H1 (cell line): ENCODE results near the gene DDX18. TPM values are rescaled to one million over a fixed set of nuclear protein-coding genes. Genes with fewer than 3 reads are reported as not detected.

ENCODE experiments used
- CTCF ChIA-PET: fragments of 300-600 bp; sonication (Branson Sonifier 250); formaldehyde crosslinking; loops from one replicate; lab custom pipeline; 2021; ENCODE audit not compliant: partially characterized antibody; lab: Charles Lee
- POLR2A ChIA-PET: fragments of 300-600 bp; sonication (Branson Sonifier 250); formaldehyde crosslinking; loops from one replicate; lab custom pipeline; 2021; ENCODE audit warnings: inconsistent platforms; ENCODE audit not compliant: partially characterized antibody; lab: Charles Lee
- DNase-seq, 2 experiments: peaks; one replicate each; pipeline versions ENCODE4 v3.0.0 to v3.0.0-alpha.2; 2010 to 2022; ENCODE audit warnings: low spot score in 2 of 2, low read depth in 1 of 2, mixed read lengths in 1 of 2
- FAIRE-seq: peaks from 2 replicates; lab custom pipeline; 2011; peaks lifted over from hg19 to GRCh38; lab: Jason Lieb, UNC
- H2AFZ ChIP-seq: 2 replicates; pipeline ENCODE4 v1.8.1; 2012; ENCODE audit warnings: low read length, inconsistent platforms
- H2AK5ac ChIP-seq: 2 replicates; pipeline ENCODE4 v1.6.1; 2013; ENCODE audit warnings: low read depth, low read length
- H2BK120ac ChIP-seq: replicated peaks from 2 replicates; pipeline ENCODE3; 2013; ENCODE audit warnings: low read depth, low read length, inconsistent platforms
- H2BK12ac ChIP-seq: 2 replicates; pipeline ENCODE4 v1.6.1; 2013; ENCODE audit warnings: low read depth, low read length
- H2BK15ac ChIP-seq: 2 replicates; pipeline ENCODE4 v1.6.1; 2013; ENCODE audit warnings: low read length
- H2BK20ac ChIP-seq: 2 replicates; pipeline ENCODE4 v1.6.1; 2013; ENCODE audit warnings: low read length
- H2BK5ac ChIP-seq: 2 replicates; pipeline ENCODE4 v1.6.1; 2013; ENCODE audit warnings: low read depth, low read length
- H3K14ac ChIP-seq: 2 replicates; pipeline ENCODE4 v1.6.1; 2013; ENCODE audit warnings: inconsistent platforms; ENCODE audit not compliant: insufficient read length
- H3K18ac ChIP-seq: 2 replicates; pipeline ENCODE4 v1.6.1; 2013; ENCODE audit warnings: low read length; ENCODE audit errors: extremely low read depth
- H3K23ac ChIP-seq: 2 replicates; pipeline ENCODE4 v1.6.1; 2013; ENCODE audit warnings: inconsistent platforms; ENCODE audit not compliant: insufficient read length
- H3K23me2 ChIP-seq: 2 replicates; pipeline ENCODE4 v1.6.1; 2013; ENCODE audit warnings: low read depth, low read length
- H3K27ac ChIP-seq: 2 replicates; pipeline ENCODE4 v1.6.1; 2011; ENCODE audit warnings: low read depth, low read length, inconsistent platforms
- H3K27me3 ChIP-seq, 4 experiments: replicated peaks in 1 of 4; 1 replicate in 1 of 4; 2 replicates in 3 of 4; pipeline versions ENCODE4 v1.6.1 to v1.8.1; 2011 to 2013; ENCODE audit warnings: low read length in 3 of 4, mild to moderate bottlenecking in 3 of 4, inconsistent platforms in 2 of 4, mixed read lengths in 2 of 4, moderate library complexity in 1 of 4; ENCODE audit not compliant: control insufficient read depth in 3 of 4, insufficient read depth in 3 of 4; ENCODE audit errors: extremely low read depth in 1 of 4
- H3K36me3 ChIP-seq, 4 experiments: 2 replicates each; pipeline versions ENCODE4 v1.6.1 to v1.8.1; 2011 to 2013; ENCODE audit warnings: mild to moderate bottlenecking in 4 of 4, low read length in 3 of 4, moderate library complexity in 2 of 4, control low read depth in 1 of 4, inconsistent platforms in 1 of 4; ENCODE audit not compliant: insufficient read depth in 4 of 4, control insufficient read depth in 2 of 4
- H3K4ac ChIP-seq: replicated peaks from 2 replicates; pipeline ENCODE3; 2013; ENCODE audit warnings: low read length, low read depth, mixed read lengths, inconsistent platforms; ENCODE audit not compliant: insufficient read length
- H3K4me1 ChIP-seq, 4 experiments: replicated peaks in 1 of 4; 1 replicate in 1 of 4; 2 replicates in 3 of 4; pipeline versions ENCODE4 v1.6.1 to v1.8.1; 2011 to 2013; ENCODE audit warnings: low read length in 3 of 4, inconsistent platforms in 2 of 4, mixed read lengths in 1 of 4; ENCODE audit not compliant: insufficient read depth in 4 of 4, control insufficient read depth in 3 of 4
- H3K4me2 ChIP-seq, 2 experiments: 2 replicates each; pipeline versions ENCODE4 v1.6.1 to v1.8.1; 2011 to 2013; ENCODE audit warnings: low read depth in 2 of 2, low read length in 2 of 2, control low read depth in 1 of 2, inconsistent platforms in 1 of 2, mild to moderate bottlenecking in 1 of 2; ENCODE audit not compliant: insufficient read depth in 1 of 2
- H3K4me3 ChIP-seq, 4 experiments: fragments of 200-600, 300-600 bp in 1 of 4; sonication (generic), shearing (Covaris generic), sonication (Bioruptor Twin) in 1 of 4; 2 replicates each; pipeline versions ENCODE4 v1.5.1 to v1.8.1; 2011 to 2016; ENCODE audit warnings: low read length in 4 of 4, low read depth in 3 of 4, control low read depth in 2 of 4, inconsistent platforms in 2 of 4, mild to moderate bottlenecking in 2 of 4, mixed read lengths in 1 of 4, moderate library complexity in 1 of 4; ENCODE audit not compliant: insufficient read depth in 2 of 4; ENCODE audit errors: extremely low read depth in 1 of 4
- H3K56ac ChIP-seq: replicated peaks from 2 replicates; pipeline ENCODE3; 2013; ENCODE audit warnings: low read depth, mild to moderate bottlenecking, mixed read lengths, low read length, inconsistent platforms; ENCODE audit not compliant: insufficient read length
- H3K79me1 ChIP-seq: 2 replicates; pipeline ENCODE4 v1.6.1; 2013; ENCODE audit warnings: low read depth, low read length, control low read depth
- H3K79me2 ChIP-seq, 2 experiments: 2 replicates each; pipeline versions ENCODE4 v1.6.1 to v1.8.1; 2012 to 2013; ENCODE audit warnings: low read length in 2 of 2, mild to moderate bottlenecking in 2 of 2, inconsistent platforms in 1 of 2; ENCODE audit not compliant: insufficient read depth in 2 of 2, control insufficient read depth in 1 of 2
- H3K9ac ChIP-seq, 4 experiments: replicated peaks in 1 of 4; 1 replicate in 1 of 4; 2 replicates in 3 of 4; pipeline versions ENCODE4 v1.6.1 to v1.8.1; 2011 to 2013; ENCODE audit warnings: low read depth in 3 of 4, low read length in 3 of 4, control low read depth in 2 of 4, mild to moderate bottlenecking in 2 of 4, moderate library complexity in 2 of 4, inconsistent platforms in 1 of 4; ENCODE audit errors: extremely low read depth in 1 of 4
- H3K9me3 ChIP-seq, 2 experiments: 2 replicates each; pipeline versions ENCODE4 v1.6.1 to v1.8.1; 2012 to 2013; ENCODE audit warnings: mild to moderate bottlenecking in 2 of 2, moderate library complexity in 2 of 2, control low read depth in 1 of 2, inconsistent platforms in 1 of 2, low read depth in 1 of 2, low read length in 1 of 2, mixed read lengths in 1 of 2; ENCODE audit not compliant: insufficient read depth in 2 of 2
- H4K20me1 ChIP-seq, 2 experiments: replicated peaks in 1 of 2; 2 replicates each; pipeline versions ENCODE3 to v1.8.1; 2011 to 2013; ENCODE audit warnings: inconsistent platforms in 2 of 2, low read length in 2 of 2, mild to moderate bottlenecking in 1 of 2; ENCODE audit not compliant: insufficient read depth in 2 of 2, control insufficient read depth in 1 of 2
- H4K5ac ChIP-seq: 2 replicates; pipeline ENCODE4 v1.6.1; 2013; ENCODE audit warnings: low read length, low read depth, mixed read lengths, inconsistent platforms; ENCODE audit not compliant: insufficient read length
- H4K8ac ChIP-seq: 2 replicates; pipeline ENCODE4 v1.8.0; 2013; ENCODE audit warnings: mild to moderate bottlenecking, moderate library complexity, low read length, inconsistent platforms; ENCODE audit not compliant: insufficient read depth; ENCODE audit errors: extremely low read depth
- H4K91ac ChIP-seq: replicated peaks from 2 replicates; pipeline ENCODE3; 2013; ENCODE audit warnings: low read length, mixed read lengths, inconsistent platforms; ENCODE audit not compliant: insufficient read length
- ASH2L ChIP-seq: fragments of 200-600, 300-600 bp; sonication (generic); IDR thresholded peaks from one replicate; pipeline ENCODE4 v1.7.1; 2017; ENCODE audit warnings: low read length
- FOSL1 ChIP-seq: IDR thresholded peaks from 2 replicates; pipeline ENCODE4 v1.6.1; 2011; ENCODE audit warnings: mild to moderate bottlenecking, low read depth, low read length, moderate library complexity; ENCODE audit not compliant: insufficient read depth
- KDM1A ChIP-seq: fragments of 200-600, 300-600 bp; sonication (generic); IDR thresholded peaks from 2 replicates; pipeline ENCODE4 v1.7.1; 2016; ENCODE audit warnings: mild to moderate bottlenecking, low read length, borderline replicate concordance
- SAP30 ChIP-seq: fragments of 300-600 bp; sonication (generic); IDR thresholded peaks from 2 replicates; pipeline ENCODE4 v1.7.1; 2012; ENCODE audit warnings: low read length, moderate library complexity, mild to moderate bottlenecking, inconsistent platforms; ENCODE audit not compliant: insufficient read depth, insufficient replicate concordance
- SRF ChIP-seq: IDR thresholded peaks from 2 replicates; pipeline ENCODE4 v1.6.1; 2011; ENCODE audit warnings: mild to moderate bottlenecking, low read depth, low read length, moderate library complexity
- YY1 ChIP-seq: IDR thresholded peaks from 2 replicates; pipeline ENCODE4 v1.6.1; 2011; ENCODE audit warnings: low read depth, mild to moderate bottlenecking, low read length
- polyA plus RNA-seq, 7 experiments: library from polyadenylated mRNA; depleted of rRNA in 3 of 7; stranded (reverse) in 5 of 7; unstranded in 2 of 7; fragments of >200 nt in 5 of 7; fragments of 200-250 nt in 2 of 7; gene quantifications; 1 replicate in 5 of 7; 2 replicates in 1 of 7; 4 replicates in 1 of 7; pipeline versions ENCODE4 v1.2.1 to v1.2.3, GENCODE V29; 2011 to 2013; ENCODE audit warnings: missing spikeins in 2 of 7, mixed read lengths in 2 of 7
- total RNA-seq: library from RNA; stranded (reverse); fragmentation: NEBNext Ultra II Directional; extraction: Animal tissue kit (Norgen Biotek cat#: 25700); gene quantifications from 2 replicates; pipeline ENCODE4 v1.2.1, GENCODE V29; 2021

The DDX18 gene
- total and polyA plus RNA-seq, 2 of the 8 experiments (the other 6 are each of a cell fraction or from before 2014, with no cell fraction given) = 31.3 to 119 TPM

DNA sequence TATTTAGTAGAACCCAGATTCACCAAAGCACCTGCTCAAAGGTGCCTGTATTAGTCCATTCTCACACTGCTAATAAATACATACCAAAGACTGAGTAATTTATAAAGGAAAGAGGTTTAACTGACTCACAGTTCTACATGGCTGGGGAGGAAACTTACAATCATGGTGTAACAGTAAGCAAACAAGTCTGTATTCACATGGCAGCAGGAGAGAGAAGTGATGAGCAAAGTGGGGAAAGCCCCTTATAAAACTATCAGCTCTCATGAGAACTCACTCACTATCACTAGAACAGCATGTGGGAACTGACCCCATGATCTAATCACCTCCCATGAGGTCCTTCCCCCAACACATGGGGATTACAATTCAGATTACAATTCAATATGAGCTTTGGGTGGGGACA, 28.0 kb upstream of the DDX18 start:
- no peaks in the 10 kb centered on the region for H3K9me3 ChIP-seq
- no peak overlapping the region for H3K18ac ChIP-seq
- no peaks in the 10 kb centered on the region for H3K23me2 ChIP-seq
- no peak overlapping the region for H4K91ac ChIP-seq
- no peak overlapping the region for H2BK20ac ChIP-seq
- H3K27me3 ChIP-seq = no peaks in the 10 kb centered on the region
- no peak overlapping the region for H3K9ac ChIP-seq
- DNase-seq = no peak
- H3K4ac ChIP-seq = no peak overlapping the region
- H3K4me1 ChIP-seq = no peaks in the 10 kb centered on the region
- H3K4me2 ChIP-seq = no peak overlapping the region
- no peak overlapping the region for H2AK5ac ChIP-seq
- H2BK15ac ChIP-seq = no peak overlapping the region
- POLR2A ChIA-PET = no interaction called here
- no peak for FAIRE-seq
- H4K5ac ChIP-seq = no peak overlapping the region
- no peaks in the 10 kb centered on the region for H3K79me1 ChIP-seq
- TF ChIP-seq YY1 (no peak), KDM1A (no peak), FOSL1 (no peak), SAP30 (no peak), ASH2L (no peak), SRF (no peak)
- TF ChIP-seq, all 59 proteins: peak for 0
- Histone ChIP-seq H3K79me2 (no peaks in the 10 kb centered on the region), H3K23ac (no peak overlapping the region), H2AFZ (no peak overlapping the region), H3K4me3 (no peak overlapping the region), H4K8ac (no peak overlapping the region), H2BK12ac (no peak overlapping the region), H3K27ac (no peak overlapping the region), H4K20me1 (no peaks in the 10 kb centered on the region), H3K56ac (no peak overlapping the region), H3K36me3 (no peaks in the 10 kb centered on the region), H3K14ac (no peak overlapping the region), H2BK120ac (no peak overlapping the region), H2BK5ac (no peak overlapping the region)
- CTCF ChIA-PET = interaction anchor here (0.6 to 3.2 kb wide), 13 partner anchors 9 to 1024 kb away, joined by 3 to 23 read pairs (median 3); partner anchors contain the start of gene DDX18
